Measurements from ENCODE around the gene B4GAT1.

The B4GAT1 gene

DNA sequence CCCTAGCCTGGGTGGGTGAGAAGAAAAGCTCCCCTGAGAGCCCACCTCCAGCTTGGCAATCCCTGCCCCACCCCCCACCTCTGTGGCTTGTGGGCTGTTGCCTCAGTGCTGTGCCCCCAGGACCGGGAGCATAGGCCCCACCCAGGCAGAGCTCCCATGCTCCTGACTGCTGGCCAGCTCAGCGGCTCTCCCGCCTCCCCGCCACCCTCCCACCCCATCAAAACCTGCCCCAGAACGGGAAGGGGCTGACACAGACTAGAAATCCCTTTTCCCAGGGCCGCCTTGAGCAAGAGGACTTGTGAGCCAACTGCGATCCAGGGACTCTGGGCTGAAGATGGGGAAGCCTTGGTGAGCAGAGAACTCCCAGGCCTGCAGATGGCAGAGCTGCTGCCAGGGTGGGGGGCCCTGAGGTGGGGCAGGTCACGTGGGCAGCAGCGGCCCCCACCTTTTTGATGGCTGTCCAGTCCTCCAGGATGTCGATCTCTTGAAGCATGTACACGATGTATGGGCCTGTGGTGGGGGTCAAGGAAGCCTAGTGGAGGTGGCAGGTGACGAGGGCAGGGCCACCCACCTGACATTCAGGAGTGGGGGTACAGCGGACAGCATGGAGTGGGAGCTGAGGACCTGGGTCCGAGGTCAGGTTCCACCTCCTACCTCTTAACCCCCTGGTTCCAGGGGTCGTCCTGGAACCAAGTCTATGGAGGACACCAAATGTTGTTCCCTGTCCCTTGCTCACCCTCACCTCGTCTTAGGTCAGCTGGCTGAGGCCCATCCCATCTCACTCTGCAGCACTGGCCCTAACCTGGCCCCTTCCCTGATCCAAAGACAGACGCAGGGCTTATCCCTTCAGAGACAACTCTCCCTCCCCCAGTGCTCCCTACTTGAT is 8.9 kb downstream of the B4GAT1 start:
- TF ChIP-seq, protein P1, sequence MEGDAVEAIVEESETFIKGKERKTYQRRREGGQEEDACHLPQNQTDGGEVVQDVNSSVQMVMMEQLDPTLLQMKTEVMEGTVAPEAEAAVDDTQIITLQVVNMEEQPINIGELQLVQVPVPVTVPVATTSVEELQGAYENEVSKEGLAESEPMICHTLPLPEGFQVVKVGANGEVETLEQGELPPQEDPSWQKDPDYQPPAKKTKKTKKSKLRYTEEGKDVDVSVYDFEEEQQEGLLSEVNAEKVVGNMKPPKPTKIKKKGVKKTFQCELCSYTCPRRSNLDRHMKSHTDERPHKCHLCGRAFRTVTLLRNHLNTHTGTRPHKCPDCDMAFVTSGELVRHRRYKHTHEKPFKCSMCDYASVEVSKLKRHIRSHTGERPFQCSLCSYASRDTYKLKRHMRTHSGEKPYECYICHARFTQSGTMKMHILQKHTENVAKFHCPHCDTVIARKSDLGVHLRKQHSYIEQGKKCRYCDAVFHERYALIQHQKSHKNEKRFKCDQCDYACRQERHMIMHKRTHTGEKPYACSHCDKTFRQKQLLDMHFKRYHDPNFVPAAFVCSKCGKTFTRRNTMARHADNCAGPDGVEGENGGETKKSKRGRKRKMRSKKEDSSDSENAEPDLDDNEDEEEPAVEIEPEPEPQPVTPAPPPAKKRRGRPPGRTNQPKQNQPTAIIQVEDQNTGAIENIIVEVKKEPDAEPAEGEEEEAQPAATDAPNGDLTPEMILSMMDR (IDR thresholded peaks at IDR 0.05; ENCODE audit: low read depth, low read length), result no peak
- H3K4me3 ChIP-seq (replicated peaks in 1 of 2; ENCODE audit: low read depth in 2 of 2, low read length in 2 of 2), result no peak overlapping the region
- no peak for DNase-seq (ENCODE audit: low read depth in 2 of 2)

DNA sequence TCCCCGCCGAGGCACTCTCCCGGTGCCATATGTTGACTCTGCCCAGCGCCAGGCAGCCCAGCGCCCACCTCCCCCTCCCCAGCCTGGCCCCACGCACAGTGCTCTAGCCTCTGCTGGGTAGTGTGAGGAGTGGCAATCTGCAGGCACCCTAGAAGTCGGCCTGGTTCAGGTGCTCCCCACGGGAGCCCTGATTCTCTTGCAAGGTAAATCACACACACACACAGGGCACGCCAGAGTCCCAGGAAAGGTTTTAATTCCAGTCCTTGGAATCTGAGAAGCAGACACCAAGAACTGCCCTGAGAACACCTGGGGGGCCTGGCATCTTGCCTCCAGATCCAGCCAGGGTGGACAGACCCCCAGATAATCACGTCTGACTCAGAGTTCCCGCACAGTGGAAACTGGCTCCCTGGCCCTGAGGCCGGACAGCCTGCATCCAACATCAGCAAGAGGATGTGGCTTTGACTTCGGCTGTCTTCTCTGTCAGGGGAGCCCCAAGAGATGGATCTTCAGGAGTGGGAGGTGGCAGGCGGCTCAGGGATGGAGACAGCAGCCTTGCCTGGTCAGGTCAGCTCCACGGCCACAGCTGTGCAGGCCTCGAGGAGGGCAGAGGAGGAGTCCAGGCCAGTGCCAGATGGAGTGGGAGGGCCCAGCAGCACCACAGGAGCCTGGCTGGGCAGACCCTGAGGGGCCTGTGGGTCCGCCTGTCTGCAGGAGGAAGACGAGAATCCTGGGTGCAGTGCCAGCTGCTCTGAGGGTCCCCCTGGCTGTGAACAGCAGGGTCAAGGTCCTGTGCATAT is 10.1 kb downstream of the B4GAT1 start:
- DNase-seq (ENCODE audit: low read depth in 2 of 2), result no peak
- no peak overlapping the region for H3K4me3 ChIP-seq (replicated peaks in 1 of 2; ENCODE audit: low read depth in 2 of 2, low read length in 2 of 2)
- TF ChIP-seq, protein P1 (IDR thresholded peaks at IDR 0.05; ENCODE audit: low read depth, low read length), result no peak

DNA sequence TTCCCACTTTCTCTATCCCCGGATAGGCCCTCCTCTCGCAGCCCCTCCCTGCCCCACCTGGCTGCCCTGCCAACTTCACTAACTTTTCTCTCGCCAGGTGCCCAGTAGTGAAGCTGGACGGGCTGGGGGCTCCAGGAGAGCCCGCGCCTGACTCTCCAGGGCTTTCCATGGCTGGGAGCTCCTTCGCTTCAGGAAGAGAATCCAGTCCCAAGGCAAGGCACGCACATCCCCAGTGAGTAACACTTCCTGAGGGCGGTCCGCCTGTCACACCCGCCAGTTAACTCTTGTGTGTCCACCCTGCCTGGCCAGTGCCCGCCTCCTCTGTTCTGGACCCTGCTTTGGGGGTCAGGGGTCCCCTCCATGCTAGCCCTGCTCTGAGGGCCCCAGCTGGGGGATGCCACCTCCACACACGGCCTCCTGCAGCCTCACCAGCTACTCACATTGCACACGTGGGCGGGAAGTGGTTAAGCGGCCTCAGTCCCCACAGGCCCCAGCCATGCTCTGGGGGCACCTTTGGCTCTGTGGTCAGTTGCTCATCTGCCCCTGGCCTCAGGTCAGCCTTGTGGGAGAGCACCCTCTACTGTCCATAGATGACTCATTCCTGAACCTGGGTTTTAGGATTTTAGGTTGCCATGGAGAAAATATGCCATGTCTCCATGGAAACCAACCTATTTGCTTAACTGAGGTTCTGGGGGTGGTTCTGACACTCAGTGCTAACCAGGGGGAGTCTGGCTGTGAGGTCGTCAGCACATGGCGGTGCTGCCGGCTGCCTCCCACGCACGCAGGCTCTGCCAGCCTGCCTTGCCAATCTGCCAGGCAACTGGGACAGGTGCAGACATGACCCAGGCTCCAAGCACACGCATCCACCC is 11.0 kb downstream of the B4GAT1 start, which contains the start of gene RIN1:
Gene RIN1, minus strand, starts transcription at position 201 of the 869 bp plus-strand sequence. Its CDS starts 32 bp downstream, at position 169.
- peak within 1 kb of the TSS; percentile 68 to 74 for H3K4me3 ChIP-seq (replicated peaks in 1 of 2; ENCODE audit: low read depth in 2 of 2, low read length in 2 of 2)
- peak; percentile 96 to 99 for DNase-seq (ENCODE audit: low read depth in 2 of 2)
- TF ChIP-seq, protein P1 (IDR thresholded peaks at IDR 0.05; ENCODE audit: low read depth, low read length), result no peak

DNA sequence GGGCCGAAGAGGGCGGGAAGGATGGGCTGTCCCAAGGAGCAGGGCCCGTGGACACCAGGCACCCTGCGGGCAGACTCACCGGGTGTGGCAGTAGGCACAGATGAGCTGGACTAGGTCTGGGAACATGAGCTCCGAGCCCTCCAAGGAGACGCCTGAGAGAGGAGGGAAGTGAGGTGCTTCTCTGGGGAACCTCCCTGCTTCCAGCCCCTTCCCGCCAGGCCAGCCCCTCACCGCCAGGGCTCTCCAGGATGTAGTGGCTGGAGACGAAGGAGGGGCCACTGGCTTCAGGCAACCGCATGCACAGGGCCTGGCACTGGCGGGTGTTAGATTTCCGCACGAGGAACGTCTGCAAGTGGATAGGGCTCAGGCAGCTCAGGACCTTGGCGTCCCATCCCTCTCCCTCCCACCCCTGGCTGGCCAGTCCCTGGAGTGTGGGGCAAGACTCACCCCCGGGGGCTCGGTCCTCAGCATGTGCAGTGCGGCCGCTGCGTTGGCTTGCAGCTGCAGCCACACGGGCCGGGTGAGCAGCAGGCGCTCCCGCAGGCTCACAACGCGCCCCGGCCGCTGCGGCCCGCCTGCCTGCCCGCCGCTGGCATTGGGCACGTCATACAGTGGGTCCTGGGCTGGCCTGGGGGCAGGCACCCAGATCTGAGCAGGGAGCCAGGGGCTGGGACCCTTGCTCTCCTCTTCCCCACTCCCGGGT is 11.7 kb downstream of the B4GAT1 start:
- H3K4me3 ChIP-seq (replicated peaks in 1 of 2; ENCODE audit: low read depth in 2 of 2, low read length in 2 of 2), result peak overlapping the region; percentile 68 to 74
- DNase-seq (ENCODE audit: low read depth in 2 of 2), result peak; percentile 66 to 75

DNA sequence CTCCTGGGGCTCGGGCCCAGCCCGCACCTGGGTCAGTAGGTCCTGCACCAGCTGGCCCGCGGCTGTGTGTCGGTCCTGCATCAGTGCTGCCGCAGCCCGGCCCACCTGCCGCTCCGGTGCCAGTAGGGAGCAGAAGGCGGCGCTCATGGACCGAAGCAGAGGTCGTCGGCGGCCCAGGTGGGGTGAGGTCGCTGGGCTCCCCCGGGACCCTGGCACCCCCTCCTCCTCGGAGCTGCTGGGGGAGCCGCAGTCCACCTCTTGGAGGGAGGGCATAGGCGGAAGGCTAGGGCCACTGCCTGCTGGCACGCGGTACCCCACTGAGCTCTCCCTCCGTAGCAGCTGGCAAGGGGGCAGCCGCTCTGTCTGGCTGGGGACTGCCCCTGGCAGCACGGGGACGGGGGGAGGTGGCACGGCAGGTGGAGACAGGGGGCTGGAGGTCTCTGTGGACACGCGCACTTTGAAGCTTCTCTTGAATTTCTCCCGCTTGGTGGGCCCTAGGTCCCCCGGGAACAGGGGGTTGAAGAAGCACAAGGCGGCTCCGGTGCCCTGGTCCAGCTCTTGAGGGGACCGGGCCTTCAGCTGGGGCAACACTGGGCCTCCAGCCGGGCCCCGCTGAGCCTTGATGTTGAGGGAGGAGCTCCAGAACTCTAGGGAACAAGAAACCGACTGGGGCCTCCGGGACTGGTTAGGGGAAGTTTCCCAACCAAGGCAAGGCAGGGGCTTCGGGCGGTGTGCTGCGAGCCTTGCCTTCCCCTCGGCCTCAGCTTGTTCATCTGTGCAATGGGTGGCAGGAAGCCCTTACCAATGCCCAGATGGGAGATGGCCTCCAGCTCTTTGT is 12.6 kb downstream of the B4GAT1 start:
- H3K4me3 ChIP-seq (replicated peaks in 1 of 2; ENCODE audit: low read depth in 2 of 2, low read length in 2 of 2), result peak overlapping the region; percentile 68 to 74
- DNase-seq (ENCODE audit: low read depth in 2 of 2), result peak in 1 of 2 donors; percentile 45
- TF ChIP-seq, protein P1 (IDR thresholded peaks at IDR 0.05; ENCODE audit: low read depth, low read length), result no peak

More for the DNA sequence above, 11.7 kb downstream of the B4GAT1 start:
- TF ChIP-seq, protein P1 (IDR thresholded peaks at IDR 0.05; ENCODE audit: low read depth, low read length), result peak; percentile 5

Data from cardiac fibroblast (primary cell).